Chondrocyte (in vitro differentiated cells): ENCODE data around the gene DSCAML1. TPM values are rescaled to one million over a fixed set of nuclear protein-coding genes. Genes with fewer than 3 reads are reported as not detected.
"Not testable (repeated sequence)": the region's sequence is repeated elsewhere in the genome, so short reads cannot be mapped to it uniquely, and the experiment has no call there.

Experiments
- DNase-seq: peaks from one replicate; pipeline ENCODE4 v3.0.0; 2021; ENCODE audit warnings: mixed read lengths, low spot score
- H3K27ac Mint-ChIP-seq: one replicate; pipeline ENCODE4 v1.8.0; 2021; ENCODE audit warnings: mild to moderate bottlenecking, moderate library complexity, mixed read lengths; ENCODE audit not compliant: unreplicated experiment
- H3K27me3 Mint-ChIP-seq: 2 replicates; pipeline ENCODE4 v1.8.0; 2021; ENCODE audit warnings: low read depth, mixed read lengths
- H3K36me3 Mint-ChIP-seq: 2 replicates; pipeline ENCODE4 v1.8.0; 2021; ENCODE audit warnings: low read depth, mixed read lengths
- H3K4me1 Mint-ChIP-seq: 2 replicates; pipeline ENCODE4 v1.8.0; 2021; ENCODE audit warnings: low read depth, mild to moderate bottlenecking, mixed read lengths
- H3K4me3 Mint-ChIP-seq: one replicate; pipeline ENCODE4 v1.8.0; 2021; ENCODE audit warnings: mild to moderate bottlenecking, moderate library complexity, mixed read lengths; ENCODE audit not compliant: unreplicated experiment
- H3K9me3 Mint-ChIP-seq: 2 replicates; pipeline ENCODE4 v1.8.0; 2021; ENCODE audit warnings: low read depth, mixed read lengths
- CTCF ChIP-seq: fragments of 200-600 bp; sonication (generic); IDR thresholded peaks from 2 replicates; pipeline ENCODE4 v1.5.0; 2021; ENCODE audit warnings: antibody characterized with exemption, mild to moderate bottlenecking, moderate library complexity
- total RNA-seq: library from RNA; stranded (reverse); gene quantifications from 3 replicates; pipeline ENCODE4 v1.2.1, GENCODE V29; 2021

The DSCAML1 gene
- total RNA-seq, 1 donor from 2014 or later, result not detected

- no peaks in the 10 kb centered on the region for H3K4me1 Mint-ChIP-seq
- H3K9me3 Mint-ChIP-seq, result peaks cover 11% of the 10 kb centered on the region
- no peak overlapping the region for H3K4me3 Mint-ChIP-seq
- H3K27ac Mint-ChIP-seq, result no peak overlapping the region
- H3K27me3 Mint-ChIP-seq, result no peaks in the 10 kb centered on the region
- no peak for TF ChIP-seq CTCF
- no peak for DNase-seq
- H3K36me3 Mint-ChIP-seq, result peaks cover 37% of the 10 kb centered on the region
Measured at GRCh38 chr11:117409511-117409910, 387.5 kb downstream of the DSCAML1 start.

- no peak for DNase-seq
- H3K9me3 Mint-ChIP-seq, result peaks cover 11% of the 10 kb centered on the region
- no peaks in the 10 kb centered on the region for H3K27me3 Mint-ChIP-seq
- no peak for TF ChIP-seq CTCF
- H3K4me1 Mint-ChIP-seq, result no peaks in the 10 kb centered on the region
- no peak overlapping the region for H3K27ac Mint-ChIP-seq
- peaks cover 47% of the 10 kb centered on the region for H3K36me3 Mint-ChIP-seq
- no peak overlapping the region for H3K4me3 Mint-ChIP-seq
Measured at GRCh38 chr11:117408356-117408755, 388.7 kb downstream of the DSCAML1 start.

- peaks cover 53% of the 10 kb centered on the region for H3K36me3 Mint-ChIP-seq
- H3K27me3 Mint-ChIP-seq, result no peaks in the 10 kb centered on the region
- no peaks in the 10 kb centered on the region for H3K4me1 Mint-ChIP-seq
Measured at GRCh38 chr11:117407016-117407415, 390.0 kb downstream of the DSCAML1 start.

GRCh38 chr11:117405898-117406297 is 391.1 kb downstream of the DSCAML1 start:
- Mint-ChIP-seq H3K36me3 (peaks cover 56% of the 10 kb centered on the region), H3K9me3 (peaks cover 13% of the 10 kb centered on the region)
- not testable (repeated sequence) for H3K27me3 Mint-ChIP-seq, H3K4me1 Mint-ChIP-seq, DNase-seq, H3K4me3 Mint-ChIP-seq, H3K27ac Mint-ChIP-seq

More at GRCh38 chr11:117407016-117407415, 390.0 kb downstream of the DSCAML1 start:
- no peak overlapping the region for H3K4me3 Mint-ChIP-seq
- no peak overlapping the region for H3K27ac Mint-ChIP-seq
- peaks cover 13% of the 10 kb centered on the region for H3K9me3 Mint-ChIP-seq
- DNase-seq, result no peak
- TF ChIP-seq CTCF, result no peak

GRCh38 chr11:117399100-117399840 is 397.7 kb downstream of the DSCAML1 start:
- H3K9me3 Mint-ChIP-seq, H3K4me3 Mint-ChIP-seq, DNase-seq, H3K27me3 Mint-ChIP-seq, H3K27ac Mint-ChIP-seq, H3K4me1 Mint-ChIP-seq: not testable (repeated sequence)
- H3K36me3 Mint-ChIP-seq, result peaks cover 53% of the 10 kb centered on the region

GRCh38 chr11:117398618-117399017 is 398.4 kb downstream of the DSCAML1 start:
- H3K27ac Mint-ChIP-seq, H3K9me3 Mint-ChIP-seq: not testable (repeated sequence)

GRCh38 chr11:117396970-117397369 is 400.0 kb downstream of the DSCAML1 start:
- no peak for TF ChIP-seq CTCF
- no peak overlapping the region for H3K27ac Mint-ChIP-seq
- H3K9me3 Mint-ChIP-seq, result peaks cover 3% of the 10 kb centered on the region

More at GRCh38 chr11:117398618-117399017, 398.4 kb downstream of the DSCAML1 start:
- H3K36me3 Mint-ChIP-seq, result peaks cover 48% of the 10 kb centered on the region
- not testable (repeated sequence) for DNase-seq, H3K27me3 Mint-ChIP-seq, H3K4me3 Mint-ChIP-seq, H3K4me1 Mint-ChIP-seq

More at GRCh38 chr11:117396970-117397369, 400.0 kb downstream of the DSCAML1 start:
- Mint-ChIP-seq H3K4me1 (no peaks in the 10 kb centered on the region), H3K27me3 (no peaks in the 10 kb centered on the region), H3K4me3 (no peak overlapping the region), H3K36me3 (peaks cover 43% of the 10 kb centered on the region)
- no peak for DNase-seq
